K562 (cell line): ENCODE measurements around the gene IRGQ. TPM values are rescaled to one million over a fixed set of nuclear protein-coding genes. Genes with fewer than 3 reads are reported as not detected.
A peak's percentile ranks its signal among the peaks of the same experiment; 100 is the strongest.

ENCODE experiments used
- CBX1 ChIP-seq: sonication (generic); IDR thresholded peaks from 2 replicates; pipeline ENCODE4 v1.6.1; 2016; ENCODE audit warnings: antibody characterized with exemption, low read depth, mild to moderate bottlenecking
- HEY1 ChIP-seq: fragments of 250-450 bp; sonication (Bioruptor Pico); IDR thresholded peaks from 2 replicates; pipeline ENCODE4 v1.5.0; 2020; ENCODE audit warnings: mild to moderate bottlenecking, moderate library complexity, borderline replicate concordance
- ILF3 ChIP-seq: fragments of 450-650 bp; IDR thresholded peaks from 2 replicates; pipeline ENCODE4 v1.6.1; 2018; ENCODE audit warnings: antibody characterized with exemption, mild to moderate bottlenecking, moderate library complexity, borderline replicate concordance
- JUN ChIP-seq, 2 experiments: sonication (generic) in 1 of 2; formaldehyde crosslinking in 1 of 2; IDR thresholded peaks; 2 replicates each; pipeline versions ENCODE4 v1.6.1 to v1.8.0; 2012 to 2022; ENCODE audit warnings: borderline replicate concordance in 2 of 2, mild to moderate bottlenecking in 2 of 2, improper control_type of control experiment in 1 of 2, low read depth in 1 of 2, low read length in 1 of 2, missing genetic modification reagents in 1 of 2
- MEF2D ChIP-seq: conservative IDR thresholded peaks from 2 replicates; pipeline ENCODE4 v1.6.1; 2016; ENCODE audit warnings: low read depth, missing genetic modification characterization, missing compliant biosample characterization
- NFE2L1 ChIP-seq: fragments of 450-650 bp; IDR thresholded peaks from 2 replicates; pipeline ENCODE4 v1.6.1; 2016; ENCODE audit warnings: missing genetic modification characterization, low read depth, mild to moderate bottlenecking, missing compliant biosample characterization, moderate library complexity, borderline replicate concordance
- PTTG1 ChIP-seq: fragments of 450-650 bp; IDR thresholded peaks from 2 replicates; pipeline ENCODE4 v1.6.1; 2016; ENCODE audit warnings: low read depth, mild to moderate bottlenecking, missing genetic modification characterization, missing compliant biosample characterization
- SETDB1 ChIP-seq: IDR thresholded peaks from one replicate; pipeline ENCODE4 v1.6.1; 2012; ENCODE audit warnings: low read length, control low read depth, inconsistent platforms
- SIX5 ChIP-seq, 2 experiments: IDR thresholded peaks; 2 replicates each; pipeline ENCODE4 v1.6.1; 2011; ENCODE audit warnings: low read length in 2 of 2, borderline replicate concordance in 1 of 2, low read depth in 1 of 2, mild to moderate bottlenecking in 1 of 2, moderate library complexity in 1 of 2; ENCODE audit not compliant: insufficient read depth in 1 of 2
- SPI1 ChIP-seq: IDR thresholded peaks from 2 replicates; pipeline ENCODE4 v1.6.1; 2011; ENCODE audit warnings: low read depth, low read length, control low read depth, borderline replicate concordance
- TCF7 ChIP-seq: sonication (generic); IDR thresholded peaks from 2 replicates; pipeline ENCODE4 v1.6.1; 2016; ENCODE audit warnings: antibody characterized with exemption, borderline replicate concordance
- XRCC4 ChIP-seq: IDR thresholded peaks from one replicate; pipeline ENCODE4 v1.6.1; 2011; ENCODE audit not compliant: insufficient read depth, insufficient read length; ENCODE audit errors: extremely low read depth
- ZFPM2 ChIP-seq: fragments of 250-450 bp; sonication (Bioruptor Pico); IDR thresholded peaks from 2 replicates; pipeline ENCODE4 v1.5.1; 2022; ENCODE audit warnings: mild to moderate bottlenecking
- ZNF263 ChIP-seq: sonication (generic); formaldehyde crosslinking; IDR thresholded peaks from 2 replicates; pipeline ENCODE4 v1.8.0; 2022; ENCODE audit warnings: mild to moderate bottlenecking, missing genetic modification reagents, borderline replicate concordance
- ZNF347 ChIP-seq: fragments of 450-650 bp; formaldehyde crosslinking; IDR thresholded peaks from 2 replicates; pipeline ENCODE4 v1.4.0; 2020; ENCODE audit warnings: low read depth, mild to moderate bottlenecking, moderate library complexity
- ZNF695 ChIP-seq: fragments of 450-650 bp; formaldehyde crosslinking; IDR thresholded peaks from 2 replicates; pipeline ENCODE4 v1.4.0; 2020; ENCODE audit warnings: mild to moderate bottlenecking, moderate library complexity
- polyA plus RNA-seq, 8 experiments: library from polyadenylated mRNA; depleted of rRNA in 4 of 8; stranded (reverse) in 5 of 8; unstranded in 3 of 8; fragments of >200 nt; fragmentation: Nextera tagmentation in 2 of 8; fragmentation: Illumina TruSeq in 1 of 8; extraction: Ambion mirVana in 2 of 8; extraction: Trizol in 1 of 8; gene quantifications; 2 replicates each; pipeline versions ENCODE4 v1.2.1 to v1.2.3, GENCODE V29; 2011 to 2014; ENCODE audit warnings: inconsistent platforms in 1 of 8, missing spikeins in 1 of 8
- total RNA-seq, 7 experiments: library from RNA; depleted of rRNA in 6 of 7; stranded (reverse); fragments of >200 nt in 6 of 7; fragmentation: Illumina TruSeq in 2 of 7; extraction: Trizol in 2 of 7; gene quantifications; 2 replicates each; pipeline versions ENCODE4 v1.2.1 to v1.2.3, GENCODE V29; 2011 to 2021; ENCODE audit warnings: low replicate concordance in 1 of 7
- TF ChIP-seq, protein P1 (sequence below): IDR thresholded peaks from 2 replicates; pipeline ENCODE4 v1.6.1; 2012; ENCODE audit warnings: low read depth, low read length, improper control_type of control experiment, borderline replicate concordance
- TF ChIP-seq, protein P2 (sequence below): fragments of 450-650 bp; conservative IDR thresholded peaks from 2 replicates; pipeline ENCODE4 v1.6.1; 2016; ENCODE audit warnings: missing genetic modification characterization, low read depth, mild to moderate bottlenecking, missing compliant biosample characterization, moderate library complexity
- TF ChIP-seq, protein P3 (sequence below): fragments of 250-450 bp; sonication (Bioruptor Pico); IDR thresholded peaks from 2 replicates; pipeline ENCODE4 v1.4.0; 2020; ENCODE audit warnings: mild to moderate bottlenecking
- TF ChIP-seq, protein P4 (sequence below): sonication (generic); IDR thresholded peaks from 2 replicates; pipeline ENCODE4 v1.6.1; 2016

IRGQ gene
- total and polyA plus RNA-seq, 9 of the 15 experiments (the other 6 are each of a cell fraction or from before 2014, with no cell fraction given) = 3.5 to 19.2 (median 7.9) TPM

DNA sequence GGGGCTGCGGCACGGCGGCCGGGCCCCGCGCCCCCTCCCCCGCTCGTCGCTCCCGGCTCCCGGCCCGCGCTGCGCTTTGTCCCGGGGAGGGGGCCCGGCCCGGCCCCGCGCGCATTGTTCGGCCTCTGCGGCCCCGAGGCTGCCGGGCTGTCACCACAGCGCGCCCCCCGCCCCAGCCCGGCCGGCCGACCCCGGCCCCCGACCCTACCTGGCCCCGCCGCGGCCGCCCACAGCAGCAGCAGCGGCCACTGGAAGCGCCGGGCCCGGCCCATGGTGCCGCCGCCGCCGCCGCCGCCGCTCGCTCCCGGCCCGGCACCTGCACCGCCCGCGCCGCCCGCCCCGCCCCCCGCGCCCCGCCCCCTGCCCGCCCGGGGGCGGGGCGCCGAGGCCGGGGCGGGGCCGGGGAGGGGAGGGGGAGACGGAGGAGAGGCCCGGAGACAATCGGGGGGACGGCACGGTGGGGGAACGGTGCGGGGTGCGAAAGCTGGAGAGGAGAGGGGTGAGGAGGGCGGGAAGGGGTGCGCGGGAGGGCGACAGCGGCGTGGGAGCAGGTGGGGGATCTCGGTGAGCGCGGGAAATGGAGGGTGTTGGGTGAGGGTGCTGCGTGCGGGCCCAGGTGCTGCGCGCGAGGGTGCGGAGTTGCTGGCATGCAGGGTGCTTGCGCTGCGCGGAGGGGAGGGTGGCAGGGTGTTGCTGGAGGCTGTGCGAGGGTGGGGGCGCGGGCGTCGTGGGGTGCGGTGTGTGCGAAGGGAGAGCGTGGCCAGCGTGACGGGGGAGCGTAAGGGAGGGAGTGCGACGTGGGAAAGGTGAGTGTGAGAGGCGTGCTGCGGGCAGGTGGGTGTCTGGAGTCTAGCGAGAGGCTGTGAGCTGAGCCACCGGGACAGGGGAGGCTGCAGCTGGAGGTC, 43.8 kb upstream of the IRGQ start, which contains the start of gene CADM4 (continued):
- TF ChIP-seq, protein P1, sequence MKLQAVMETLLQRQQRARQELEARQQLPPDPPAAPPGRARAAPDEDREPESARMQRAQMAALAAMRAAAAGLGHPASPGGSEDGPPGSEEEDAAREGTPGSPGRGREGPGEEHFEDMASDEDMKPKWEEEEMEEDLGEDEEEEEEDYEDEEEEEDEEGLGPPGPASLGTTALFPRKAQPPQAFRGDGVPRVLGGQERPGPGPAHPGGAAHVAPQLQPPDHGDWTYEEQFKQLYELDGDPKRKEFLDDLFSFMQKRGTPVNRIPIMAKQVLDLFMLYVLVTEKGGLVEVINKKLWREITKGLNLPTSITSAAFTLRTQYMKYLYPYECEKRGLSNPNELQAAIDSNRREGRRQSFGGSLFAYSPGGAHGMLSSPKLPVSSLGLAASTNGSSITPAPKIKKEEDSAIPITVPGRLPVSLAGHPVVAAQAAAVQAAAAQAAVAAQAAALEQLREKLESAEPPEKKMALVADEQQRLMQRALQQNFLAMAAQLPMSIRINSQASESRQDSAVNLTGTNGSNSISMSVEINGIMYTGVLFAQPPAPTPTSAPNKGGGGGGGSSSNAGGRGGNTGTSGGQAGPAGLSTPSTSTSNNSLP = no peak
- TF ChIP-seq, protein P2, sequence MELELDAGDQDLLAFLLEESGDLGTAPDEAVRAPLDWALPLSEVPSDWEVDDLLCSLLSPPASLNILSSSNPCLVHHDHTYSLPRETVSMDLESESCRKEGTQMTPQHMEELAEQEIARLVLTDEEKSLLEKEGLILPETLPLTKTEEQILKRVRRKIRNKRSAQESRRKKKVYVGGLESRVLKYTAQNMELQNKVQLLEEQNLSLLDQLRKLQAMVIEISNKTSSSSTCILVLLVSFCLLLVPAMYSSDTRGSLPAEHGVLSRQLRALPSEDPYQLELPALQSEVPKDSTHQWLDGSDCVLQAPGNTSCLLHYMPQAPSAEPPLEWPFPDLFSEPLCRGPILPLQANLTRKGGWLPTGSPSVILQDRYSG (tag) = no peak
- TF ChIP-seq ZFPM2 (CRISPR knock-in tag) = no peak
- TF ChIP-seq NFE2L1 (tag) = no peak
- 0 out of 2 replicates have a peak, but pooled peaks have one; percentile 24 for TF ChIP-seq TCF7
- TF ChIP-seq, protein P3, sequence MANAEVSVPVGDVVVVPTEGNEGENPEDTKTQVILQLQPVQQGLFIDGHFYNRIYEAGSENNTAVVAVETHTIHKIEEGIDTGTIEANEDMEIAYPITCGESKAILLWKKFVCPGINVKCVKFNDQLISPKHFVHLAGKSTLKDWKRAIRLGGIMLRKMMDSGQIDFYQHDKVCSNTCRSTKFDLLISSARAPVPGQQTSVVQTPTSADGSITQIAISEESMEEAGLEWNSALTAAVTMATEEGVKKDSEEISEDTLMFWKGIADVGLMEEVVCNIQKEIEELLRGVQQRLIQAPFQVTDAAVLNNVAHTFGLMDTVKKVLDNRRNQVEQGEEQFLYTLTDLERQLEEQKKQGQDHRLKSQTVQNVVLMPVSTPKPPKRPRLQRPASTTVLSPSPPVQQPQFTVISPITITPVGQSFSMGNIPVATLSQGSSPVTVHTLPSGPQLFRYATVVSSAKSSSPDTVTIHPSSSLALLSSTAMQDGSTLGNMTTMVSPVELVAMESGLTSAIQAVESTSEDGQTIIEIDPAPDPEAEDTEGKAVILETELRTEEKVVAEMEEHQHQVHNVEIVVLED = no peak
- no peak for TF ChIP-seq ZNF263 (CRISPR knock-in tag)
- TF ChIP-seq CBX1 = no peak
- no peak for TF ChIP-seq SIX5 (IDR thresholded peaks at IDR 0.05; ENCODE audit: borderline replicate concordance in 1 of 2, insufficient read depth in 1 of 2, low read depth in 1 of 2, low read length in 2 of 2)
- no peak for TF ChIP-seq XRCC4
- no peak for TF ChIP-seq JUN (IDR thresholded peaks at IDR 0.05; ENCODE audit: borderline replicate concordance, low read depth, low read length)
- no peak for TF ChIP-seq JUN (CRISPR knock-in tag; IDR thresholded peaks at IDR 0.05; ENCODE audit: borderline replicate concordance)
- no peak for TF ChIP-seq MEF2D (tag)
- TF ChIP-seq, protein P4, sequence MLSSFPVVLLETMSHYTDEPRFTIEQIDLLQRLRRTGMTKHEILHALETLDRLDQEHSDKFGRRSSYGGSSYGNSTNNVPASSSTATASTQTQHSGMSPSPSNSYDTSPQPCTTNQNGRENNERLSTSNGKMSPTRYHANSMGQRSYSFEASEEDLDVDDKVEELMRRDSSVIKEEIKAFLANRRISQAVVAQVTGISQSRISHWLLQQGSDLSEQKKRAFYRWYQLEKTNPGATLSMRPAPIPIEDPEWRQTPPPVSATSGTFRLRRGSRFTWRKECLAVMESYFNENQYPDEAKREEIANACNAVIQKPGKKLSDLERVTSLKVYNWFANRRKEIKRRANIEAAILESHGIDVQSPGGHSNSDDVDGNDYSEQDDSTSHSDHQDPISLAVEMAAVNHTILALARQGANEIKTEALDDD = no peak
- TF ChIP-seq ZNF347 = no peak
- TF ChIP-seq SETDB1 = no peak
- no peak for TF ChIP-seq SPI1
- no peak for TF ChIP-seq PTTG1 (tag)
- TF ChIP-seq HEY1 (CRISPR knock-in tag) = no peak
- no peak for TF ChIP-seq ZNF695 (CRISPR knock-in tag)
- no peak for TF ChIP-seq ILF3
